Measurements from ENCODE around the gene ADSS1. TPM values are rescaled to one million over a fixed set of nuclear protein-coding genes. Genes with fewer than 3 reads are reported as not detected.

The ADSS1 gene
- polyA plus RNA-seq, 1 of the 3 experiments (the other 2 are of a cell fraction), result 14.3 TPM

GRCh38 chr14:104682107-104682593 is 41.9 kb upstream of the ADSS1 start:
- ChIA-PET CTCF (interaction anchor here (0.6 to 2.4 kb wide), 7 partner anchors 12 to 118 kb away, joined by 3 to 7 read pairs (median 3); no protein-coding TSS in a partner anchor), POLR2A (no interaction called here)
- H3K27ac ChIP-seq (ENCODE audit: low read depth in 2 of 2, low read length in 1 of 2), result peak overlapping the region; percentile 73 to 97
- H3K9ac ChIP-seq, result peak overlapping the region; percentile 81; the same call in 1 of the 2 replicates
- peak overlapping the region; percentile 59; the same call in 1 of the 2 replicates for H2AFZ ChIP-seq (ENCODE audit: low read depth)
- no peaks in the 10 kb centered on the region for H3K9me2 ChIP-seq
- peak overlapping the region; percentile 84 for H3K4me2 ChIP-seq
- H3K79me2 ChIP-seq (ENCODE audit: insufficient read depth), result peaks cover 3% of the 10 kb centered on the region; the same call in 1 of the 2 replicates
- peaks cover 7% of the 10 kb centered on the region for H3F3A ChIP-seq (replicated peaks; ENCODE audit: insufficient read depth)
- H3K9me3 ChIP-seq, result no peaks in the 10 kb centered on the region
- peak; percentile 81 for DNase-seq
- H4K20me1 ChIP-seq (ENCODE audit: insufficient read depth), result no peaks in the 10 kb centered on the region
- 53% methylated on average over 12 of the region's 12 CpGs for WGBS (ENCODE audit: low lambda C conversion rate)
- peak overlapping the region in 1 of 2 experiments; percentile 36; a peak in 1 of 4 replicates for H3K4me3 ChIP-seq (ENCODE audit: low read depth in 2 of 2, low read length in 1 of 2)
- no peaks in the 10 kb centered on the region for H3K27me3 ChIP-seq (ENCODE audit: insufficient read depth)
- H3K4me1 ChIP-seq (ENCODE audit: control insufficient read depth in 1 of 2, insufficient read depth in 2 of 2, low read depth in 1 of 2, low read length in 1 of 2), result peaks cover 26 to 31% of the 10 kb centered on the region in 2 experiments; a peak in 3 of 4 replicates
- TF ChIP-seq RXRA (IDR thresholded peaks at IDR 0.05; ENCODE audit: borderline replicate concordance, low read depth), result no peak
- TF ChIP-seq GATA2 (CRISPR knock-in tag; IDR thresholded peaks at IDR 0.05), result peak; percentile 39; the same call in 1 of the 2 replicates
- no peak for TF ChIP-seq RAD21 (IDR thresholded peaks at IDR 0.05; ENCODE audit: low read length)
- no peak for TF ChIP-seq SIN3A (IDR thresholded peaks at IDR 0.05; ENCODE audit: borderline replicate concordance, low read depth, low read length)
- 0 out of 2 replicates have a peak, but pooled peaks have one; percentile 40 for TF ChIP-seq RCOR1 (IDR thresholded peaks at IDR 0.05; ENCODE audit: low read length)
- no peak for TF ChIP-seq SMC3 (IDR thresholded peaks at IDR 0.05; ENCODE audit: low read depth, low read length)
- H3K36me3 ChIP-seq (replicated peaks in 1 of 2; ENCODE audit: control insufficient read depth in 1 of 2, insufficient read depth in 2 of 2, low read length in 1 of 2), result no peaks in the 10 kb centered on the region

GRCh38 chr14:104683653-104684448 is 40.2 kb upstream of the ADSS1 start:
- Histone ChIP-seq H3K79me2 (ENCODE audit: insufficient read depth) (peaks cover 3% of the 10 kb centered on the region; the same call in 1 of the 2 replicates), H3K9me3 (no peaks in the 10 kb centered on the region), H3K4me3 (ENCODE audit: low read depth in 2 of 2, low read length in 1 of 2) (no peak overlapping the region), H3F3A (replicated peaks; ENCODE audit: insufficient read depth) (peaks cover 18% of the 10 kb centered on the region), H3K4me1 (ENCODE audit: control insufficient read depth in 1 of 2, insufficient read depth in 2 of 2, low read depth in 1 of 2, low read length in 1 of 2) (peaks cover 32 to 37% of the 10 kb centered on the region in 2 experiments; a peak in 3 of 4 replicates), H4K20me1 (ENCODE audit: insufficient read depth) (no peaks in the 10 kb centered on the region), H3K9me2 (no peaks in the 10 kb centered on the region), H2AFZ (ENCODE audit: low read depth) (no peak overlapping the region), H3K36me3 (replicated peaks in 1 of 2; ENCODE audit: control insufficient read depth in 1 of 2, insufficient read depth in 2 of 2, low read length in 1 of 2) (no peaks in the 10 kb centered on the region), H3K4me2 (no peak overlapping the region), H3K27me3 (ENCODE audit: insufficient read depth) (no peaks in the 10 kb centered on the region), H3K9ac (no peak overlapping the region), H3K27ac (ENCODE audit: low read depth in 2 of 2, low read length in 1 of 2) (no peak overlapping the region)
- TF ChIP-seq RCOR1 (IDR thresholded peaks at IDR 0.05; ENCODE audit: low read length), result no peak
- no peak for TF ChIP-seq RFX5 (IDR thresholded peaks at IDR 0.05; ENCODE audit: low read length)
- no peak for TF ChIP-seq GABPA (IDR thresholded peaks at IDR 0.05; ENCODE audit: low read depth)
- no peak for TF ChIP-seq YY1 (IDR thresholded peaks at IDR 0.05; ENCODE audit: low read depth)
- no peak for TF ChIP-seq POLR2AphosphoS5 (IDR thresholded peaks at IDR 0.05; ENCODE audit: low read depth, low read length)
- no peak for TF ChIP-seq PBX3 (IDR thresholded peaks at IDR 0.05)
- no peak for TF ChIP-seq MEF2A (IDR thresholded peaks at IDR 0.05; ENCODE audit: borderline replicate concordance, low read depth)
- TF ChIP-seq MAX (IDR thresholded peaks at IDR 0.05; ENCODE audit: low read depth), result no peak
- no peak for TF ChIP-seq RAD21 (IDR thresholded peaks at IDR 0.05; ENCODE audit: low read length)
- 89% methylated on average over 19 of the region's 22 CpGs for WGBS (ENCODE audit: low lambda C conversion rate)
- ChIA-PET POLR2A (no interaction called here), CTCF (interaction anchor here (1.6 kb wide), 1 partner anchor 39 kb away, joined by 5 read pairs; the partner anchor contains the start of gene ADSS1)
- no peak for DNase-seq

Data from SK-N-SH (cell line).